Glomerular endothelial cell (primary cell): ENCODE measurements around the gene GAGE1. TPM values are rescaled to one million over a fixed set of nuclear protein-coding genes. Genes with fewer than 3 reads are reported as not detected.
"Not testable (repeated sequence)": the region's sequence is repeated elsewhere in the genome, so short reads cannot be mapped to it uniquely, and the experiment has no call there.

ENCODE experiments used
- DNase-seq: peaks from one replicate; pipeline ENCODE4 v3.0.0-alpha.2; 2011; ENCODE audit warnings: low read depth, low spot score; ENCODE audit errors: extremely low read depth
- total RNA-seq: library from RNA; depleted of rRNA; stranded (reverse); fragments of >200 nt; gene quantifications from 2 replicates; pipeline ENCODE4 v1.2.3, GENCODE V29; 2015

Gene GAGE1
- not detected in 2 replicates for total RNA-seq

- DNase-seq: not testable (repeated sequence)
Measured at GRCh38 chrX:49598720-49599119, at the start of gene GAGE1. Gene GAGE1, plus strand, starts transcription at chrX:49599020. Its CDS starts 1,155 bp downstream, at chrX:49600175.

- DNase-seq: not testable (repeated sequence)
Measured at GRCh38 chrX:49550989-49551388, 47.8 kb upstream of the GAGE1 start, which contains the start of gene GAGE12E. Gene GAGE12E, plus strand, starts transcription at chrX:49551289. Its CDS starts 1,155 bp downstream, at chrX:49552444.

DNA sequence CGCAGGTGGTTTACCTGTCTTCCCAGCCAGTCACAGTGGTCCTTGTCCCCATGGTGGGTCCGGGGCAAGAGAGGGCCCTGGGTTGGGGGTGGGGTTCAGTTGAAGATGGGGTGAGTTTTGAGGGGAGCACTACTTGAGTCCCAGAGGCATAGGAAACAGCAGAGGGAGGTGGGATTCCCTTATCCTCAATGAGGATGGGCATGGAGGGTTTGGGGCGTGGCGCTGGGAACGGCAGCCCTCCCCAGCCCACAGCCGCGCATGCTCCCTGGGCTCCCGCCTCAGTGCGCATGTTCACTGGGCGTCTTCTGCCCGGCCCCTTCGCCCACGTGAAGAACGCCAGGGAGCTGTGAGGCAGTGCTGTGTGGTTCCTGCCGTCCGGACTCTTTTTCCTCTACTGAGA, 38.3 kb upstream of the GAGE1 start, which contains the start of gene GAGE12F:
Gene GAGE12F (plus strand): TSS at position 301 of the 400 bp plus-strand sequence. CDS start 1,155 bp downstream, outside the sequence.
- not testable (repeated sequence) for DNase-seq

DNA sequence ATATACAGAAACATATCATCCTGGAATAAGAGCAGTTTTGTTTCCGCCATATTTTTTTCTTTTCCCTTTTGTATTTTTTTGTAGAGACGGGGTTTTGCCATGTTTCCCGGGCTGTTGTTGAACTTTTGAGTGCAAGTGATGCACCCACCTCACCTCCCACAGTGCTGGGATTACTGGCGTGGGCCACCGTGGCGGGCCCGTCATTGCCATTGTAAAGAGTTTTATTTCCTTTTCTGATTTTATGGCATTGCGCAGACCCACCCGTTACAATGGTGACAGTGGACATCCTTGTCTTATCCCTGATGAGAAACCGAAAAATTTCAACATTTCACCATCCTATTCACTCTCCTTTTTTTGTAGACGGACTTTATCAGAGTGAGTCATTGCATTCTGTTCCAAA, 30.1 kb upstream of the GAGE1 start:
- DNase-seq: not testable (repeated sequence)

- DNase-seq: not testable (repeated sequence)
Measured at GRCh38 chrX:49569152-49569551, 29.7 kb upstream of the GAGE1 start.

DNA sequence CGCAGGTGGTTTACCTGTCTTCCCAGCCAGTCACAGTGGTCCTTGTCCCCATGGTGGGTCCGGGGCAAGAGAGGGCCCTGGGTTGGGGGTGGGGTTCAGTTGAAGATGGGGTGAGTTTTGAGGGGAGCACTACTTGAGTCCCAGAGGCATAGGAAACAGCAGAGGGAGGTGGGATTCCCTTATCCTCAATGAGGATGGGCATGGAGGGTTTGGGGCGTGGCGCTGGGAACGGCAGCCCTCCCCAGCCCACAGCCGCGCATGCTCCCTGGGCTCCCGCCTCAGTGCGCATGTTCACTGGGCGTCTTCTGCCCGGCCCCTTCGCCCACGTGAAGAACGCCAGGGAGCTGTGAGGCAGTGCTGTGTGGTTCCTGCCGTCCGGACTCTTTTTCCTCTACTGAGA, 28.7 kb upstream of the GAGE1 start, which contains the start of gene GAGE12G:
Gene GAGE12G (plus strand): TSS at position 301 of the 400 bp plus-strand sequence. CDS start 1,155 bp downstream, outside the sequence.
- not testable (repeated sequence) for DNase-seq

GRCh38 chrX:49579649-49580048, 19.2 kb upstream of the GAGE1 start, which contains the start of gene GAGE12H:
Gene GAGE12H, plus strand, starts transcription at chrX:49579949. Its CDS starts 1,155 bp downstream, at chrX:49581104.
- not testable (repeated sequence) for DNase-seq

GRCh38 chrX:49589196-49589595, 9.6 kb upstream of the GAGE1 start, which contains the start of gene GAGE2A:
Gene GAGE2A, plus strand, starts transcription at chrX:49589496. Its CDS starts 1,155 bp downstream, at chrX:49590651.
- not testable (repeated sequence) for DNase-seq

- not testable (repeated sequence) for DNase-seq
Measured at GRCh38 chrX:49589769-49590478, 8.9 kb upstream of the GAGE1 start.

- not testable (repeated sequence) for DNase-seq
Measured at GRCh38 chrX:49590488-49590887, 8.3 kb upstream of the GAGE1 start.

DNA sequence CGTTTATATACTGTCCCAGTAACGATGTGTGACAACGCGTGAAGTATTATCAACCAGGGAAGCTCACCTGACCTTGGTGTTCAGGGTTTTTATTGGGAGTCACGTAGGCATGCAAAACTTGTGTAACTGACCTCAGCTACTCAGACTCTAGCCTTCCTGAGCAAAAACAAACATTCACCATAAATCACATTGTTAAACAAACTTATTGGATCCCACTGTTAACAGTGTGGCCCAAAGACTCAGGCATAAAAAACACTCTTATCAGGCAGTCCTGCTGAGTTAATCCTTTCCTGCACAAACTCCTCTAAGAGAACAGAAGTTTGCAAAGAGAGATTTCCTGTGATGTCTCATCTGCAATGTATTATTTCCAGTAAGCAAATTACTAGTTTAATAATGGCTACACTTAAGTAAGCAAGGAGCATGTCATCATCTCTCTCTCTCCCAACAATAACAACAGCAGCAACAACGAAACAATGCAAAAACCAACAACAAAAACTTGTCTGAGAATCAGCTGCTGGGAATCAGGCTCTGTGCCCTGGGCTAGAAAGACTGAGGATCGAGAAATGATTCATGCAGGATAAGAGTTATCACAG, 12.0 kb downstream of the GAGE1 start:
- no peak for DNase-seq

GRCh38 chrX:49618574-49618973, 19.8 kb downstream of the GAGE1 start:
- no peak for DNase-seq

GRCh38 chrX:49627086-49627777, 28.4 kb downstream of the GAGE1 start:
- DNase-seq: no peak

GRCh38 chrX:49644991-49645637, 46.3 kb downstream of the GAGE1 start:
- no peak for DNase-seq

DNA sequence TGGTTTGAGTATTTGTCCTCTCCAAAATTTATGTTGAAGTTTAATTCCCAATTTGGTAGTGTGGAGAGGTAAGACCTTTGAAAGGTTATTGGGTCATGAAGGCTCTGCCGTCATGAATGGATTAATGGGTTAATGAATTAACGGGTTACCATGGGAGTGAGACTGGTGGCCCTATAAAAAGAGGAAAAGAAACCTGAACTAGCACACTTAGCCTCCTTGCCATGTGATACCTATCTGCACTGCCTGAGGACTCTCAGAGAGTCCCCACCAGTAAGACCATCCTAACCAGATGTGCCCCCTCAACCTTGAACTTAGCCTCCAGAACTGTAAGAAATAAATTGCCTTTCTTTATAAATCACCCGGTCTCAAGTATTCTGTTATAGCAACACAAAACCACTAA, 57.7 kb downstream of the GAGE1 start:
- DNase-seq: no peak

Other genes starting within 250 kb of the GAGE1 start
- not detected in 2 replicates for gene GAGE12C, start 66.8 kb upstream of the GAGE1 start, total RNA-seq
- not detected in 2 replicates for gene GAGE12D, start 57.3 kb upstream of the GAGE1 start, total RNA-seq
- gene GAGE12E, start 47.7 kb upstream of the GAGE1 start, total RNA-seq: not detected in 2 replicates
- not detected in 2 replicates for gene GAGE12F, start 38.2 kb upstream of the GAGE1 start, total RNA-seq
- not detected in 2 replicates for gene GAGE12G, start 28.6 kb upstream of the GAGE1 start, total RNA-seq
- not detected in 2 replicates for gene GAGE12H, start 19.1 kb upstream of the GAGE1 start, total RNA-seq
- not detected in 2 replicates for gene GAGE2A, start 9.5 kb upstream of the GAGE1 start, total RNA-seq
- not detected in 2 replicates for gene PAGE1, start 97.0 kb downstream of the GAGE1 start, total RNA-seq
- gene PAGE4, start 230.3 kb downstream of the GAGE1 start, total RNA-seq: not detected in 2 replicates